HepG2 (cell line): ENCODE results near the gene PDLIM4. TPM values are rescaled to one million over a fixed set of nuclear protein-coding genes. Genes with fewer than 3 reads are reported as not detected.

Source experiments
- CBX1 ChIP-seq: IDR thresholded peaks from one replicate; pipeline ENCODE4 v1.6.1; 2016; ENCODE audit warnings: antibody characterized with exemption, low read depth
- DZIP1 ChIP-seq: sonication (generic); formaldehyde crosslinking; IDR thresholded peaks from 2 replicates; pipeline ENCODE4 v1.5.0; 2020; ENCODE audit warnings: mild to moderate bottlenecking, missing genetic modification reagents
- E2F2 ChIP-seq: sonication (generic); formaldehyde crosslinking; IDR thresholded peaks from 2 replicates; pipeline ENCODE4 v1.4.0; 2020; ENCODE audit warnings: missing genetic modification reagents, borderline replicate concordance
- HMG20B ChIP-seq: conservative IDR thresholded peaks from 2 replicates; pipeline ENCODE4 v1.6.1; 2016; ENCODE audit warnings: missing genetic modification reagents, missing compliant biosample characterization
- IKZF5 ChIP-seq: IDR thresholded peaks from 2 replicates; pipeline ENCODE4 v1.6.1; 2018; ENCODE audit warnings: missing genetic modification reagents, mild to moderate bottlenecking, missing compliant biosample characterization
- POLR2AphosphoS5 ChIP-seq: IDR thresholded peaks from 2 replicates; pipeline ENCODE4 v1.6.1; 2012; ENCODE audit warnings: low read depth, low read length
- PRDM15 ChIP-seq: sonication (generic); formaldehyde crosslinking; IDR thresholded peaks from 2 replicates; pipeline ENCODE4 v1.4.0; 2020; ENCODE audit warnings: missing genetic modification reagents
- PREB ChIP-seq: sonication (generic); formaldehyde crosslinking; IDR thresholded peaks from 2 replicates; pipeline ENCODE4 v1.4.0; 2020; ENCODE audit warnings: missing genetic modification reagents
- SP1 ChIP-seq, 2 experiments: fragments of 450-650 bp in 1 of 2; sonication (generic) in 1 of 2; formaldehyde crosslinking in 1 of 2; IDR thresholded peaks; 2 replicates each; pipeline versions ENCODE4 v1.4.0 to v1.6.1; 2016 to 2020; ENCODE audit warnings: missing genetic modification reagents in 1 of 2
- TARDBP ChIP-seq: sonication (generic); formaldehyde crosslinking; IDR thresholded peaks from 2 replicates; pipeline ENCODE4 v1.8.0; 2022; ENCODE audit warnings: mild to moderate bottlenecking, missing genetic modification reagents
- ZBTB14 ChIP-seq: sonication (generic); formaldehyde crosslinking; IDR thresholded peaks from 2 replicates; pipeline ENCODE4 v1.4.0; 2020; ENCODE audit warnings: missing genetic modification reagents
- ZBTB43 ChIP-seq: sonication (generic); formaldehyde crosslinking; conservative IDR thresholded peaks from 2 replicates; pipeline ENCODE4 v1.4.0; 2020; ENCODE audit warnings: missing genetic modification reagents
- ZFP1 ChIP-seq: IDR thresholded peaks from 2 replicates; pipeline ENCODE4 v1.6.1; 2016
- ZSCAN21 ChIP-seq: sonication (generic); formaldehyde crosslinking; IDR thresholded peaks from 2 replicates; pipeline ENCODE4 v1.8.0; 2022; ENCODE audit warnings: mild to moderate bottlenecking, missing genetic modification reagents, moderate library complexity, borderline replicate concordance
- ZSCAN29 ChIP-seq: sonication (generic); formaldehyde crosslinking; conservative IDR thresholded peaks from 2 replicates; pipeline ENCODE4 v1.4.0; 2020; ENCODE audit warnings: mild to moderate bottlenecking, missing genetic modification reagents
- polyA plus RNA-seq, 8 experiments: library from polyadenylated mRNA; depleted of rRNA in 3 of 8; stranded (reverse) in 7 of 8; unstranded in 1 of 8; fragments of >200 nt; fragmentation: Illumina TruSeq in 4 of 8; extraction: Trizol in 4 of 8; gene quantifications; 2 replicates each; pipeline versions ENCODE4 v1.2.1 to v1.2.3, GENCODE V29; 2011 to 2016; ENCODE audit warnings: low read depth in 4 of 8, missing spikeins in 1 of 8, mixed read lengths in 1 of 8; ENCODE audit not compliant: insufficient read depth in 1 of 8
- total RNA-seq, 5 experiments: library from RNA; depleted of rRNA; stranded (reverse); fragments of >200 nt; fragmentation: Illumina TruSeq; extraction: Trizol; gene quantifications; 2 replicates each; pipeline ENCODE4 v1.2.3, GENCODE V29; 2016; ENCODE audit warnings: low read depth in 1 of 5

PDLIM4 gene
- total and polyA plus RNA-seq, 2 of the 13 experiments (the other 11 are each of a cell fraction or from before 2014, with no cell fraction given): 1.1 to 2.3 TPM

GRCh38 chr5:132321109-132321721 lies 63.7 kb downstream of the PDLIM4 start (continued):
- TF ChIP-seq CBX1 (no peak), PREB (no peak), ZBTB14 (no peak), ZSCAN21 (CRISPR knock-in tag) (no peak), ZSCAN29 (0 out of 2 replicates have a peak, but pooled peaks have one; percentile 28), PRDM15 (no peak), POLR2AphosphoS5 (no peak), E2F2 (no peak), DZIP1 (no peak), TARDBP (CRISPR knock-in tag) (no peak), IKZF5 (CRISPR knock-in tag) (no peak), ZFP1 (no peak), HMG20B (CRISPR knock-in tag) (no peak; the same call in 1 of the 2 replicates), ZBTB43 (no peak), SP1 (IDR thresholded peaks at IDR 0.05) (no peak), SP1 (CRISPR knock-in tag; IDR thresholded peaks at IDR 0.05) (no peak)
